Astrocyte of the cerebellum (primary cell): Measurements from ENCODE around the gene CACNA1S.

Source experiments
- DNase-seq: peaks from one replicate; pipeline ENCODE4 v3.0.0-alpha.2; 2011; ENCODE audit warnings: low read depth
- H3K4me3 ChIP-seq: 2 replicates; pipeline ENCODE4 v1.5.1; 2011; ENCODE audit warnings: mild to moderate bottlenecking, low read depth, low read length, moderate library complexity
- CTCF ChIP-seq: IDR thresholded peaks from 2 replicates; pipeline ENCODE4 v1.5.1; 2012; ENCODE audit warnings: low read length, low read depth, moderate library complexity, mild to moderate bottlenecking; ENCODE audit errors: missing control alignments
- in situ Hi-C: cut with HindIII; loops from 2 replicates; pipeline ENCODE4 v1.10.0; 2017; ENCODE audit warnings: low sequenced_read_pairs

Gene CACNA1S

GRCh38 chr1:201001962-201002361, 110.3 kb downstream of the CACNA1S start:
- no peak overlapping the region for H3K4me3 ChIP-seq
- DNase-seq, result no peak
- in situ Hi-C loops, result no loop called here
- no peak for TF ChIP-seq CTCF

GRCh38 chr1:201000391-201000790, 111.8 kb downstream of the CACNA1S start:
- H3K4me3 ChIP-seq, result no peak overlapping the region
- DNase-seq, result no peak
- no peak for TF ChIP-seq CTCF
- in situ Hi-C loops, result no loop called here

- no peak for DNase-seq
- in situ Hi-C loops, result no loop called here
- no peak overlapping the region for H3K4me3 ChIP-seq
- no peak for TF ChIP-seq CTCF
These were observed 112.6 kb downstream of the CACNA1S start for GRCh38 chr1:200999667-201000066.

GRCh38 chr1:200998323-200998722, 113.9 kb downstream of the CACNA1S start:
- no peak overlapping the region for H3K4me3 ChIP-seq
- no peak for DNase-seq
- no peak for TF ChIP-seq CTCF
- in situ Hi-C loops, result no loop called here

- TF ChIP-seq CTCF, result no peak
- H3K4me3 ChIP-seq, result no peak overlapping the region
- DNase-seq, result no peak
- in situ Hi-C loops, result no loop called here
These were observed 119.7 kb downstream of the CACNA1S start for GRCh38 chr1:200992382-200993048.

GRCh38 chr1:200991097-200991614, 121.1 kb downstream of the CACNA1S start:
- in situ Hi-C loops, result no loop called here
- no peak for TF ChIP-seq CTCF

More at GRCh38 chr1:200991097-200991614, 121.1 kb downstream of the CACNA1S start:
- no peak overlapping the region for H3K4me3 ChIP-seq
- no peak for DNase-seq
